PFSK-1 (cell line): ENCODE data around the gene CHMP5.

ENCODE experiments used
- FOXP2 ChIP-seq: optimal IDR thresholded peaks from 2 replicates; pipeline ENCODE3; 2011; ENCODE audit warnings: borderline replicate concordance, control low read depth, inconsistent platforms; ENCODE audit not compliant: insufficient read depth; ENCODE audit errors: extremely low read length, extremely low read depth
- POLR2AphosphoS5 ChIP-seq: IDR thresholded peaks from 2 replicates; pipeline ENCODE4 v1.6.1; 2012; ENCODE audit warnings: low read depth, mild to moderate bottlenecking, control low read depth, low read length, moderate library complexity
- SIN3A ChIP-seq: IDR thresholded peaks from 2 replicates; pipeline ENCODE4 v1.6.1; 2012; ENCODE audit warnings: mild to moderate bottlenecking, low read length, moderate library complexity, borderline replicate concordance; ENCODE audit not compliant: insufficient read depth
- TAF1 ChIP-seq: IDR thresholded peaks from 2 replicates; pipeline ENCODE4 v1.6.1; 2012; ENCODE audit warnings: low read length, control low read depth, borderline replicate concordance; ENCODE audit not compliant: insufficient read depth
- TF ChIP-seq, protein P1 (sequence below), 2 experiments: IDR thresholded peaks; 2 replicates each; pipeline versions ENCODE4 v1.6.1 to v1.8.0; 2011 to 2012; ENCODE audit warnings: low read depth in 2 of 2, low read length in 2 of 2, control low read depth in 1 of 2, inconsistent platforms in 1 of 2, mild to moderate bottlenecking in 1 of 2, moderate library complexity in 1 of 2; ENCODE audit not compliant: insufficient read depth in 1 of 2

The CHMP5 gene

GRCh38 chr9:33272061-33272460, 7.2 kb downstream of the CHMP5 start:
- no peak for TF ChIP-seq FOXP2
- no peak for TF ChIP-seq POLR2AphosphoS5
- TF ChIP-seq TAF1, result no peak
- TF ChIP-seq, protein P1, sequence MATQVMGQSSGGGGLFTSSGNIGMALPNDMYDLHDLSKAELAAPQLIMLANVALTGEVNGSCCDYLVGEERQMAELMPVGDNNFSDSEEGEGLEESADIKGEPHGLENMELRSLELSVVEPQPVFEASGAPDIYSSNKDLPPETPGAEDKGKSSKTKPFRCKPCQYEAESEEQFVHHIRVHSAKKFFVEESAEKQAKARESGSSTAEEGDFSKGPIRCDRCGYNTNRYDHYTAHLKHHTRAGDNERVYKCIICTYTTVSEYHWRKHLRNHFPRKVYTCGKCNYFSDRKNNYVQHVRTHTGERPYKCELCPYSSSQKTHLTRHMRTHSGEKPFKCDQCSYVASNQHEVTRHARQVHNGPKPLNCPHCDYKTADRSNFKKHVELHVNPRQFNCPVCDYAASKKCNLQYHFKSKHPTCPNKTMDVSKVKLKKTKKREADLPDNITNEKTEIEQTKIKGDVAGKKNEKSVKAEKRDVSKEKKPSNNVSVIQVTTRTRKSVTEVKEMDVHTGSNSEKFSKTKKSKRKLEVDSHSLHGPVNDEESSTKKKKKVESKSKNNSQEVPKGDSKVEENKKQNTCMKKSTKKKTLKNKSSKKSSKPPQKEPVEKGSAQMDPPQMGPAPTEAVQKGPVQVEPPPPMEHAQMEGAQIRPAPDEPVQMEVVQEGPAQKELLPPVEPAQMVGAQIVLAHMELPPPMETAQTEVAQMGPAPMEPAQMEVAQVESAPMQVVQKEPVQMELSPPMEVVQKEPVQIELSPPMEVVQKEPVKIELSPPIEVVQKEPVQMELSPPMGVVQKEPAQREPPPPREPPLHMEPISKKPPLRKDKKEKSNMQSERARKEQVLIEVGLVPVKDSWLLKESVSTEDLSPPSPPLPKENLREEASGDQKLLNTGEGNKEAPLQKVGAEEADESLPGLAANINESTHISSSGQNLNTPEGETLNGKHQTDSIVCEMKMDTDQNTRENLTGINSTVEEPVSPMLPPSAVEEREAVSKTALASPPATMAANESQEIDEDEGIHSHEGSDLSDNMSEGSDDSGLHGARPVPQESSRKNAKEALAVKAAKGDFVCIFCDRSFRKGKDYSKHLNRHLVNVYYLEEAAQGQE (IDR thresholded peaks at IDR 0.05; ENCODE audit: insufficient read depth in 1 of 2, low read depth in 2 of 2, low read length in 2 of 2), result no peak
- no peak for TF ChIP-seq SIN3A

DNA sequence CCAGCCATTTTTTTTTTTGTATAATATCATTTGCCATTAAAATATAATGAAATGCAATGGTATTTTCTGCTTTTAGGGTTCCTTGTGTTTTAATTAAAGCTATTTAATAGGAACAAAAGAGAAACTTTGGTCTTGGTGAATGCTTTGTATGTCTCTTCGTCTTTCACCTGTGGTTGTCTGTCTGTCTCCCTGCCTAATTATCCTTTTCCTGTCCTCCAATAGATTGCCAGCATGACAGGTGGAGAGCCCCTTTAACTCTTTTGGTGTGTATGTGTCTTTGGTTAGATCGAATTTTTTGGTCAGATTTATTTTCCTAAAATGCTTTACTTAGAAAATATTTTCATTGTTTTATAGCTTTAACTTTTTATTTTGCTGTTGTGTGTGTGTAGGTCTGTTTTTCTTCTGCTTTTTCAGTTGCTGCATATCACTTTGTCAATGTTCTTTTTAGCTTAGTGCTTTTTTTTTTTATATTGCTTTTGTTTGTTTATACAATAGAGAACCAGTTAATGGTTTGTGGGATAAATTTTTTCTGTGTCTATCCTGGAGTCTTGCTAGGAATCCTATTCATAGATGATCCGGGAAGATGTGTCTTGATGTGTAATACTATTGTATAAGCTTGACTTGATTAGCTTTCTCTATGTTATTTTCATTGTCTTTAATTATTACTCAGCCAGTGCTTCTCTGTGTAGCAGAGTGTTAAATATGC, 8.6 kb downstream of the CHMP5 start:
- no peak for TF ChIP-seq FOXP2
- TF ChIP-seq, protein P1 (IDR thresholded peaks at IDR 0.05; ENCODE audit: insufficient read depth in 1 of 2, low read depth in 2 of 2, low read length in 2 of 2), result no peak
- TF ChIP-seq TAF1, result no peak

- TF ChIP-seq POLR2AphosphoS5 (no peak), TAF1 (no peak), SIN3A (no peak), FOXP2 (no peak)
- TF ChIP-seq, protein P1 (IDR thresholded peaks at IDR 0.05; ENCODE audit: insufficient read depth in 1 of 2, low read depth in 2 of 2, low read length in 2 of 2), result no peak
These were observed 9.1 kb downstream of the CHMP5 start for GRCh38 chr9:33273972-33274328.

- no peak for TF ChIP-seq TAF1
- no peak for TF ChIP-seq SIN3A
- TF ChIP-seq POLR2AphosphoS5, result no peak
- TF ChIP-seq FOXP2, result no peak
- TF ChIP-seq, protein P1 (IDR thresholded peaks at IDR 0.05; ENCODE audit: insufficient read depth in 1 of 2, low read depth in 2 of 2, low read length in 2 of 2), result no peak
These were observed 12.6 kb downstream of the CHMP5 start for GRCh38 chr9:33277484-33277883.

- TF ChIP-seq POLR2AphosphoS5 (no peak), TAF1 (no peak), SIN3A (no peak), FOXP2 (no peak)
- TF ChIP-seq, protein P1 (IDR thresholded peaks at IDR 0.05; ENCODE audit: insufficient read depth in 1 of 2, low read depth in 2 of 2, low read length in 2 of 2), result no peak
These were observed 20.7 kb downstream of the CHMP5 start for GRCh38 chr9:33285502-33285901.
